Measurements from ENCODE around the gene BOD1.

DNA sequence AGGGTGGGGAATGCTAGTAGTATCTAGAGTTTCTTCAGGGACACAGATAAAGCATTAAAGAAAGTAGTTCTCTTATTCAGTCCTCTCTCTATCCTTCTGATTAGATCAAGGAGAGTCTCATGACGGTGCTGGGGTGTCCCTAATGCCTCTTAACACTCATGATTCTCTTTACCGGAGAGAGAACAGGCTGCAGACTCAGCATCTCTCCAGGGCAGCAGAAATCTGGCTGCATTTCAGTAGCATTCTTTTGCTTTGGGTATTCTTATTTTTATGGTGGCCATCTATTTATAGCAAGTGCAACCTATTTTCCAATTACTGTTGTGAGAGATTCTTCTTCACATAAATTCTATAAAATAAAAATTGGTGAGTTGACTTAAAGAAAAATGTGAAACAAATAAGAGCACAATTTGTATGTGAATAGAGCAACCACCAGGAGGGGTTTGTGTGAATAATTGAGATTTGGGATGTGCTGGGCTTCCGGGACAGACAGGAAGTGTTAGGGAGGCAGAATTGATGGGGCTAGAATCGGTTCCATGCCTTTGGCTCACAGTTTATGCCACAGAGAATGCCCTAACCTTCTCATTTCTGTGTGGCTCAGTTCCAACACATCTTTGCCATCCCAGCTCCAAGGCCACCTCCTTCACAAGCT, 23.8 kb upstream of the BOD1 start:
- no peak for TF ChIP-seq EZH2 (IDR thresholded peaks at IDR 0.05; ENCODE audit: borderline replicate concordance, low read depth, low read length, severe bottlenecking)
- TF ChIP-seq, protein P1, sequence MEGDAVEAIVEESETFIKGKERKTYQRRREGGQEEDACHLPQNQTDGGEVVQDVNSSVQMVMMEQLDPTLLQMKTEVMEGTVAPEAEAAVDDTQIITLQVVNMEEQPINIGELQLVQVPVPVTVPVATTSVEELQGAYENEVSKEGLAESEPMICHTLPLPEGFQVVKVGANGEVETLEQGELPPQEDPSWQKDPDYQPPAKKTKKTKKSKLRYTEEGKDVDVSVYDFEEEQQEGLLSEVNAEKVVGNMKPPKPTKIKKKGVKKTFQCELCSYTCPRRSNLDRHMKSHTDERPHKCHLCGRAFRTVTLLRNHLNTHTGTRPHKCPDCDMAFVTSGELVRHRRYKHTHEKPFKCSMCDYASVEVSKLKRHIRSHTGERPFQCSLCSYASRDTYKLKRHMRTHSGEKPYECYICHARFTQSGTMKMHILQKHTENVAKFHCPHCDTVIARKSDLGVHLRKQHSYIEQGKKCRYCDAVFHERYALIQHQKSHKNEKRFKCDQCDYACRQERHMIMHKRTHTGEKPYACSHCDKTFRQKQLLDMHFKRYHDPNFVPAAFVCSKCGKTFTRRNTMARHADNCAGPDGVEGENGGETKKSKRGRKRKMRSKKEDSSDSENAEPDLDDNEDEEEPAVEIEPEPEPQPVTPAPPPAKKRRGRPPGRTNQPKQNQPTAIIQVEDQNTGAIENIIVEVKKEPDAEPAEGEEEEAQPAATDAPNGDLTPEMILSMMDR (IDR thresholded peaks at IDR 0.05; ENCODE audit: extremely low read depth in 1 of 2, insufficient read depth in 1 of 2, low read depth in 1 of 2, low read length in 2 of 2): no peak
- no peak for TF ChIP-seq POLR2A (IDR thresholded peaks at IDR 0.05; ENCODE audit: low read depth, low read length)

Measured in endothelial cell of umbilical vein (primary cell).